ENCODE results near the gene BPIFB2. TPM values are rescaled to one million over a fixed set of nuclear protein-coding genes. Genes with fewer than 3 reads are reported as not detected.

The BPIFB2 gene
- total RNA-seq, 2 donors from 2014 or later: not detected

- intact Hi-C loops (cut with DNase I, micrococcal nuclease): no loop called here
- no peak for DNase-seq
Observed at GRCh38 chr20:32999603-33000250, 7.8 kb upstream of the BPIFB2 start.

GRCh38 chr20:33000802-33001466 lies 6.6 kb upstream of the BPIFB2 start:
- DNase-seq (no peak), ATAC-seq (no peak)
- intact Hi-C loops (cut with DNase I, micrococcal nuclease): no loop called here

More at GRCh38 chr20:32999603-33000250, 7.8 kb upstream of the BPIFB2 start:
- ATAC-seq: no peak

DNA sequence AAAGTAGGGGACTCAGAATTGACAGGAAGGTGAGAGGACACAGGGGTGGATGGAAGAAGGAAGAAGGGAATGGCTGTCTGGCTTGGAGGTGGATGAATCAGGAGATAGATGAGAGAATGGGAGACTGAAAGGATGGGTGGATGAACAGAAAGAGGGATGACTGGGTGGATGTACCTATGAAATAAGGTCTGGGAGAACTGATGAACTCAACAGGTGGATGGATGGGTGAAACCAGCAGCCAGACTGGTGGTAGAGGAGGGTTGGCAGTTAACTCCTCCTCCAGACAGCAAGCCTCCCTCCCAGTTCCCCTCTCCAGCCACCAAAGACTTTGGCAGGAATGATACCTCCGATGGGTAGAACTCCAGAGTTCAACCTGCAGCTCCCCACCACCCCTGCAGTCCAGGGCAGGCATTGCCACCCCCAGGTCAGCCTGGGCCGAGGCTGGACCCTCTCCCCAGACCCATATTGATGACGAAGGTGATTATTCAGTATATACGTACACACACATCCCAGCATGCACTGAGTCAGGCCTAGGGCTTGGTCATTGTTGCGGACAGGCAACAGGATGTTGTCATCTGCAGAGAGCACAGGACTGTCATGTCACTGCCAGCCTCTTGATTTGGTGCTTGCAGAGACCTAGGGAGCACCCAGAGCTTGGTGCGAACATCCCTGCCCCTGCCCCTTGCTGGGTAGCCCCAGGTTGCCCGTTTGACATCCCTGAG lies 5.3 kb upstream of the BPIFB2 start:
- DNase-seq: no peak
- intact Hi-C loops (cut with DNase I, micrococcal nuclease): no loop called here
- no peak for ATAC-seq

- intact Hi-C loops (cut with DNase I, micrococcal nuclease): no loop called here
- ATAC-seq (no peak), DNase-seq (no peak)
Observed at GRCh38 chr20:33004141-33004751, 3.3 kb upstream of the BPIFB2 start, which contains the start of gene SUN5. Gene SUN5 (minus strand): TSS chr20:33004433. CDS start chr20:33004340, 93 bp downstream.

- intact Hi-C loops (cut with DNase I, micrococcal nuclease): no loop called here
- ATAC-seq: no peak
- no peak for DNase-seq
Observed at GRCh38 chr20:33005132-33005566, 2.4 kb upstream of the BPIFB2 start.

GRCh38 chr20:33005908-33006775 lies 1.4 kb upstream of the BPIFB2 start:
- DNase-seq (no peak), ATAC-seq (no peak)
- intact Hi-C loops (cut with DNase I, micrococcal nuclease): no loop called here

DNA sequence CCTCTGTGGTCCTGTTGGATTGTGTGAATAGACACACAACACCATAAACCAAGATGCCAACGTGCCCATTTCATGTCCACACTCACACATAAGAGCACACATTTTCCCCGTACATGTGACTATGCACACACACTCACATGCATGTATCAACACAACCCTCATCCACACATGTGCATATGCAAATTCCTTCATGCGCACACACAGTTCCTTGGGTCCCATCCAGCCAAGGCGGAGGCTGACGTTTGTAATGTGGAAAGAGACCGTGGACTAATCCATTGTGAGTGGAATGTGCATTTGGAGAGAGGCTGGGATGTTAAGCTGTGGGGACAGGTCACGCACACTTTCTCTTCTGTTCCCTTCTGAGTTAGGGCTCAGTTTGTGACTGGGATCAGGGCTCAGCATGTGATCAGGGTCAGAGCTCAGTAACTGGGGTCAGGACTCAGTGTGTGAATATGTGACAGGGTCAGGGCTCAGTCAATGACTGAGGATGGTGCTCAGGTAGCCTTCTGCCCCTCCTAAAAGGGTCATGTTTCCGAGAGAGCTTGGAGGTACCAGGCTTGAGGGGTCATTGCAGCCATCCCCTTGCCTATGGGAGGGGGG lies 628 bp upstream of the BPIFB2 start:
- DNase-seq: no peak
- intact Hi-C loops (cut with DNase I, micrococcal nuclease): no loop called here
- ATAC-seq: no peak

GRCh38 chr20:33008336-33009213 lies 1.1 kb downstream of the BPIFB2 start:
- ATAC-seq (no peak), DNase-seq (no peak)
- intact Hi-C loops (cut with DNase I, micrococcal nuclease): no loop called here

GRCh38 chr20:33009214-33010132 lies 2.0 kb downstream of the BPIFB2 start:
- intact Hi-C loops (cut with DNase I, micrococcal nuclease): no loop called here
- ATAC-seq: no peak
- no peak for DNase-seq

DNA sequence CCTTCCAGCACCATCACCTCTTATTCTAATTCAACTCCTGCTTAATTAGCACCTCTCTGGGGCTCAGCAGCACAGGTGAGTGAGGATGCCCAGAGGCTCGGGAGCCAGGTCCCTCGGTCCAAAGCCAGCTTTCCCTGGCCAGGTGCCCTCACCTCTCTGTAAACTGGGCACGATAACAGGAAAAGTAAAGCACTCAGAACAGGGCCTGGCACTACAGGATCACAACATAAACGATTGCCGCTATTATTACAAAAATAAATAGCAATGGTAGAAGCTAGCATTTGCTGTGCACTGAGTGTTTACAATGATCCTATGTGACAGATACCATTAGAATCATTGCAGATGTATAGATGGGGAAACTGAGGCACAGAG lies 2.6 kb downstream of the BPIFB2 start:
- no peak for DNase-seq
- intact Hi-C loops (cut with DNase I, micrococcal nuclease): no loop called here

DNA sequence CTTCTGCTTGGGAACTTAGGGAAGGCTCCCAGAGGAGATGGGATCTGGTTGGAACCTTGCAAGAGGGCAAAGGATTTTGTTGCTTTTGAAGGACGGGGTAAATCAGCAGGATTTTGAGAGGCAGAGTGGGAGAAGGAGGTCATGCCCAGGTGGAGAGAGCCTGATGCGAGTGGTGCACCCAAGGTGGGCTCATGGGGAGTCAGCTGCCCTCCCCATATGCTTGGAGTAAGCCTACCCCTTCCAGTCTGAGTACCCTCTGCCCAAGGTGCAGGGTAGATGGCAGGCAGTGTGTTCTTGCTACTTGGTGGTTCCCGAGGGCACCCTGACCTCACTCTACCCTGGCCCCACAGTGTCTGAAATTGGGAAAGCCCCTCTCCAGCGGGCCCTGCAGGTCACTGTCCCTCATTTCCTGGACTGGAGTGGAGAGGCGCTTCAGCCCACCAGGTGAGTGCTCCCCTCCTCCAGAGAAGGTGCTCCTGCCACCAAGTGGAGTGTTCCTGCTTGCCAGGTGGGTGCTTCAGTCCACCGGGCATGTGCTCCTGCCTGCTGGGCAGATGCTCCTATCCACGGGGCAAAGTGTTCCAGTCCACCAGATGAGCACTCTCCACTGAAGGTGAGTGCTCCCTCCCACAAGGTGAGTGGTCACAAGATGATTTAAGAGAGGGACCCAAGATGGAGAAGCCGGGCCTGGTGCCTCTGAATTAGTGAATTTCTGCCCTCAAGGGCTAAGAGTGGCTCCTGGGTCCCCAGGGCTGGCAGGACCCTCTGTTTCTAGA lies 3.4 kb downstream of the BPIFB2 start:
- ATAC-seq: no peak
- no peak for DNase-seq
- intact Hi-C loops (cut with DNase I, micrococcal nuclease): no loop called here

More for the DNA sequence above, 2.6 kb downstream of the BPIFB2 start:
- ATAC-seq: no peak

- ATAC-seq: no peak
- DNase-seq: no peak
- intact Hi-C loops (cut with DNase I, micrococcal nuclease): no loop called here
Observed at GRCh38 chr20:33012327-33013189, 5.1 kb downstream of the BPIFB2 start.

DNA sequence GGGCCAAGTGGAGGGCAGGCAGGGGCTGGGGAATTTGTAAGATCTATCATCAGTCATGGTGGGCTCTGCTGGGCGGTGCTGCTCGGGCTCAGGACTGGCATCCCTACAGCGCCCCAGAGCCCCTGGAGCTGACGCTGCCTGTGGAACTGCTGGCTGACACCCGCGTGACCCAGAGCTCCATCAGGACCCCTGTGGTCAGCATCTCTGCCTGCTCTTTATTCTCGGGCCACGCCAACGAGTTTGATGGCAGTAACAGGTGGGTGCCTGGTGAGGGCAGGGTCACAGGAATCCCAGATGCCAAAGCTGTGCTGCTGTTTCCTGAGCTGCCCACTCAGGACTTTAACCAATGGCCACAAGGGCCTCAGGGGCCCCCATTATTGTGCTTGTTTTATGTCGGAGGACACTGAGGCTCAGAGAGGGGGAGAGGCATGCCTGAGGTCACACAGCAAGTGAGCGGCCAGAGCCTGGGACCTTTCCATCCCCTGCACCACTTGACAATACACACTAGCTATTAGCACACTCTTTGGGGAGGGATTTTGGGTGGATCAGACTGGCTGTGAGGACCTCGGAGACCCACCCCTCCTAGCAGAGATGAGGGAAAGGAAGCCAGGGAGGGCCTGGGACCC lies 6.3 kb downstream of the BPIFB2 start:
- ATAC-seq (no peak), DNase-seq (no peak)
- intact Hi-C loops (cut with DNase I, micrococcal nuclease): no loop called here
